T-cell (primary cell): ENCODE data around the gene INO80D. TPM values are rescaled to one million over a fixed set of nuclear protein-coding genes. Genes with fewer than 3 reads are reported as not detected.
"Not testable (repeated sequence)": the region's sequence is repeated elsewhere in the genome, so short reads cannot be mapped to it uniquely, and the experiment has no call there.

ENCODE experiments used
- ATAC-seq, 4 experiments: fragments of 200-7000 bp in 3 of 4; fragments of 150-1000 bp in 1 of 4; cut with Tn5 transposase; replicated peaks in 1 of 4; 1 replicate in 3 of 4; 2 replicates in 1 of 4; pipeline ENCODE4 v1.10.0; 2021; ENCODE audit warnings: moderate library complexity in 3 of 4, mild to moderate bottlenecking in 2 of 4, moderate number of reproducible peaks in 1 of 4
- CTCF ChIA-PET, 2 donors: fragments of 300-600 bp; sonication (Branson Sonifier 250); formaldehyde crosslinking; loops; one replicate each; lab custom pipeline; 2022; ENCODE audit warnings: antibody characterized with exemption in 2 of 2; lab: Charles Lee
- POLR2A ChIA-PET, 2 donors: fragments of 300-600 bp; sonication (Branson Sonifier 250); formaldehyde crosslinking; loops; one replicate each; lab custom pipeline; 2022; ENCODE audit warnings: antibody characterized with exemption in 2 of 2; lab: Charles Lee
- DNase-seq, 35 experiments: peaks; one replicate each; pipeline versions ENCODE4 v3.0.0 to v3.0.0-alpha.2; 2013 to 2023
- H3K27ac ChIP-seq: one replicate; pipeline ENCODE4 v1.5.1; 2013; ENCODE audit warnings: low read length
- H3K27me3 ChIP-seq, 2 experiments: replicated peaks in 1 of 2; 1 replicate in 1 of 2; 2 replicates in 1 of 2; pipeline versions ENCODE4 v1.6.1 to v1.7.0; 2013; ENCODE audit warnings: low read length in 1 of 2, mixed read lengths in 1 of 2; ENCODE audit not compliant: control insufficient read depth in 2 of 2, insufficient read depth in 2 of 2; ENCODE audit errors: extremely low read depth in 1 of 2
- H3K36me3 ChIP-seq, 2 donors: 1 replicate in 1 of 2; 2 replicates in 1 of 2; pipeline versions ENCODE4 v1.6.1 to v1.7.0; 2013; ENCODE audit warnings: low read length in 1 of 2; ENCODE audit not compliant: control insufficient read depth in 2 of 2, insufficient read depth in 1 of 2; ENCODE audit errors: extremely low read depth in 1 of 2
- H3K4me1 ChIP-seq, 2 experiments: 1 replicate in 1 of 2; 2 replicates in 1 of 2; pipeline versions ENCODE4 v1.6.1 to v1.7.0; 2013; ENCODE audit warnings: low read length in 2 of 2, mixed read lengths in 1 of 2; ENCODE audit not compliant: insufficient read depth in 2 of 2, control insufficient read depth in 1 of 2; ENCODE audit errors: extremely low read depth in 1 of 2
- H3K4me3 ChIP-seq, 2 donors: 1 replicate in 1 of 2; 2 replicates in 1 of 2; pipeline versions ENCODE4 v1.5.1 to v1.7.0; 2013; ENCODE audit warnings: mild to moderate bottlenecking in 2 of 2, low read length in 1 of 2, moderate library complexity in 1 of 2; ENCODE audit not compliant: control insufficient read depth in 1 of 2; ENCODE audit errors: extremely low read depth in 1 of 2
- H3K9me3 ChIP-seq: 2 replicates; pipeline ENCODE4 v1.7.0; 2013
- H3K27ac Mint-ChIP-seq, 2 donors: one replicate each; pipeline ENCODE4 v1.8.0; 2020 to 2021; ENCODE audit warnings: mild to moderate bottlenecking in 2 of 2, mixed read lengths in 2 of 2
- H3K27me3 Mint-ChIP-seq, 2 donors: one replicate each; pipeline ENCODE4 v1.8.0; 2021 to 2022; ENCODE audit warnings: mixed read lengths in 2 of 2
- H3K36me3 Mint-ChIP-seq: one replicate; pipeline ENCODE4 v1.8.0; 2021; ENCODE audit warnings: mixed read lengths
- H3K4me1 Mint-ChIP-seq, 3 donors: one replicate each; pipeline ENCODE4 v1.8.0; 2020 to 2022; ENCODE audit warnings: mixed read lengths in 3 of 3, mild to moderate bottlenecking in 1 of 3
- H3K4me3 Mint-ChIP-seq, 3 donors: one replicate each; pipeline ENCODE4 v1.8.0; 2020 to 2022; ENCODE audit warnings: mild to moderate bottlenecking in 3 of 3, mixed read lengths in 3 of 3, moderate library complexity in 3 of 3
- H3K9me3 Mint-ChIP-seq, 3 donors: one replicate each; pipeline ENCODE4 v1.8.0; 2020 to 2022; ENCODE audit warnings: mixed read lengths in 3 of 3
- WGBS: methylation state at CpG from one replicate; pipeline ENCODE4 v1.1.5; 2013; ENCODE audit warnings: missing lambda C conversion rate; ENCODE audit not compliant: insufficient coverage; 5-methylcytosine and 5-hydroxymethylcytosine counted together
- total RNA-seq, 35 experiments: library from RNA in 6 of 35; stranded (reverse) in 6 of 35; fragments of 120-200 nt in 1 of 35; gene quantifications; one replicate each; pipeline versions ENCODE4 v1.2.1 to v1.2.4 and lab custom pipeline; 2013 to 2026

The INO80D gene
- total RNA-seq, 5 donors from 2014 or later (not counting 1 experiment from before 2014, with no cell fraction given): 34.2 to 49.8 (median 41.9) TPM

- POLR2A ChIA-PET: interaction anchor here in 1 of 2 donors (0.6 kb wide), 1 partner anchor 1220 kb away, joined by 5 read pairs; no protein-coding TSS in a partner anchor
- H3K4me1 Mint-ChIP-seq, H3K27ac Mint-ChIP-seq, ATAC-seq, H3K9me3 Mint-ChIP-seq, H3K27me3 Mint-ChIP-seq, H3K9me3 ChIP-seq, H3K4me3 Mint-ChIP-seq, H3K27me3 ChIP-seq, H3K36me3 Mint-ChIP-seq, H3K4me3 ChIP-seq, H3K36me3 ChIP-seq, H3K27ac ChIP-seq, H3K4me1 ChIP-seq: not testable (repeated sequence)
- WGBS: over 99% methylated on average over 15 of the region's 19 CpGs
- DNase-seq: peak in 2 of 35 experiments; percentile 11 to 15
- CTCF ChIA-PET: interaction anchor here in 1 of 2 donors (0.6 kb wide), 1 partner anchor 100 kb away, joined by 4 read pairs; no protein-coding TSS in a partner anchor
These were observed 12.9 kb upstream of the INO80D start for GRCh38 chr2:206098872-206099271.

- DNase-seq: no peak
- H3K4me3 Mint-ChIP-seq: no peak overlapping the region
- ChIA-PET CTCF (no interaction called here), POLR2A (interaction anchor here in 1 of 2 donors (0.6 kb wide), 1 partner anchor 1220 kb away, joined by 5 read pairs; no protein-coding TSS in a partner anchor)
- peaks cover 3% of the 10 kb centered on the region for H3K36me3 Mint-ChIP-seq
- H3K4me1 ChIP-seq: no peaks in the 10 kb centered on the region
- H3K9me3 ChIP-seq: no peaks in the 10 kb centered on the region
- no peak overlapping the region for H3K4me3 ChIP-seq
- H3K27ac Mint-ChIP-seq: no peak overlapping the region
- no peaks in the 10 kb centered on the region for H3K36me3 ChIP-seq
- no peak for ATAC-seq
- H3K27me3 Mint-ChIP-seq: no peaks in the 10 kb centered on the region
- no peak overlapping the region for H3K27ac ChIP-seq
- no peaks in the 10 kb centered on the region for H3K27me3 ChIP-seq
- H3K4me1 Mint-ChIP-seq: no peaks in the 10 kb centered on the region
- 95% methylated on average over 5 of the region's 9 CpGs for WGBS
- H3K9me3 Mint-ChIP-seq: no peaks in the 10 kb centered on the region
These were observed 12.5 kb upstream of the INO80D start for GRCh38 chr2:206098471-206098870.

GRCh38 chr2:206096876-206097275 is 10.9 kb upstream of the INO80D start:
- H3K36me3 ChIP-seq: no peaks in the 10 kb centered on the region
- H3K9me3 Mint-ChIP-seq: no peaks in the 10 kb centered on the region
- no peak overlapping the region for H3K27ac Mint-ChIP-seq
- ATAC-seq (no peak), DNase-seq (no peak)
- H3K27ac ChIP-seq: no peak overlapping the region
- H3K9me3 ChIP-seq: no peaks in the 10 kb centered on the region
- WGBS: no CpG with 5 or more reads among the region's 2 CpGs
- ChIA-PET POLR2A (interaction anchor here in 1 of 2 donors (0.7 kb wide), 1 partner anchor 1060 kb away, joined by 4 read pairs; no protein-coding TSS in a partner anchor), CTCF (interaction anchor here in 1 of 2 donors (0.6 kb wide), 2 partner anchors 10 to 63 kb away, joined by 3 to 4 read pairs; partner anchors contain the start of genes EEF1B2 and INO80D)
- no peaks in the 10 kb centered on the region for H3K4me1 ChIP-seq
- peaks cover 6% of the 10 kb centered on the region for H3K36me3 Mint-ChIP-seq
- no peak overlapping the region for H3K4me3 ChIP-seq
- H3K27me3 Mint-ChIP-seq: no peaks in the 10 kb centered on the region
- H3K4me3 Mint-ChIP-seq: no peak overlapping the region
- H3K27me3 ChIP-seq: no peaks in the 10 kb centered on the region
- peaks cover 0 to 3% (median 2%) of the 10 kb centered on the region in 3 donors for H3K4me1 Mint-ChIP-seq

- H3K27ac ChIP-seq: no peak overlapping the region
- peaks cover 0 to 3% of the 10 kb centered on the region in 2 donors for H3K36me3 ChIP-seq
- DNase-seq (no peak), ATAC-seq (no peak)
- H3K27ac Mint-ChIP-seq: no peak overlapping the region
- H3K36me3 Mint-ChIP-seq: peaks cover 4% of the 10 kb centered on the region
- no peak overlapping the region for H3K4me3 Mint-ChIP-seq
- ChIA-PET POLR2A (interaction anchor here in 1 of 2 donors (0.7 kb wide), 1 partner anchor 705 kb away, joined by 5 read pairs; no protein-coding TSS in a partner anchor), CTCF (interaction anchor here in 1 of 2 donors (0.5 kb wide), 1 partner anchor 44 kb away, joined by 3 read pairs; no protein-coding TSS in a partner anchor)
- no peak overlapping the region for H3K4me3 ChIP-seq
- H3K27me3 ChIP-seq: no peaks in the 10 kb centered on the region
- no CpG with 5 or more reads among the region's 3 CpGs for WGBS
- H3K9me3 ChIP-seq: no peaks in the 10 kb centered on the region
- no peaks in the 10 kb centered on the region for H3K9me3 Mint-ChIP-seq
- no peaks in the 10 kb centered on the region for H3K4me1 ChIP-seq
- no peaks in the 10 kb centered on the region for H3K27me3 Mint-ChIP-seq
- H3K4me1 Mint-ChIP-seq: peaks cover 0 to 3% (median 2%) of the 10 kb centered on the region in 3 donors
These were observed 9.8 kb upstream of the INO80D start for GRCh38 chr2:206095536-206096332.

GRCh38 chr2:206092297-206092696 is 6.3 kb upstream of the INO80D start:
- H3K9me3 ChIP-seq: no peaks in the 10 kb centered on the region
- no CpG with 5 or more reads among the region's 2 CpGs for WGBS
- H3K27ac Mint-ChIP-seq: no peak overlapping the region
- peaks cover 4% of the 10 kb centered on the region for H3K36me3 Mint-ChIP-seq
- ATAC-seq (no peak), DNase-seq (no peak)
- H3K4me1 ChIP-seq: peaks cover 8 to 10% of the 10 kb centered on the region in 2 experiments
- H3K36me3 ChIP-seq: peaks cover 0 to 11% of the 10 kb centered on the region in 2 donors
- H3K9me3 Mint-ChIP-seq: no peaks in the 10 kb centered on the region
- ChIA-PET POLR2A (no interaction called here), CTCF (interaction anchor here in 1 of 2 donors (0.7 kb wide), 1 partner anchor 95 kb away, joined by 4 read pairs; no protein-coding TSS in a partner anchor)
- no peaks in the 10 kb centered on the region for H3K27me3 ChIP-seq
- H3K4me3 Mint-ChIP-seq: no peak overlapping the region
- H3K4me1 Mint-ChIP-seq: peaks cover 9 to 18% (median 18%) of the 10 kb centered on the region in 3 donors
- no peak overlapping the region for H3K27ac ChIP-seq
- no peak overlapping the region for H3K4me3 ChIP-seq
- no peaks in the 10 kb centered on the region for H3K27me3 Mint-ChIP-seq

GRCh38 chr2:206088248-206088647 is 2.3 kb upstream of the INO80D start:
- Mint-ChIP-seq H3K4me1 (peaks cover 29 to 40% (median 39%) of the 10 kb centered on the region in 3 donors), H3K36me3 (peaks cover 3% of the 10 kb centered on the region), H3K9me3 (no peaks in the 10 kb centered on the region), H3K27ac (peak overlapping the region; percentile 48 to 65), H3K27me3 (no peaks in the 10 kb centered on the region), H3K4me3 (peak overlapping the region in 2 of 3 donors; percentile 43 to 97)
- ATAC-seq (no peak), DNase-seq (no peak)
- ChIA-PET POLR2A (no interaction called here), CTCF (no interaction called here)
- H3K27ac ChIP-seq: no peak overlapping the region
- peaks cover 18 to 21% of the 10 kb centered on the region in 2 experiments for H3K4me1 ChIP-seq
- H3K9me3 ChIP-seq: no peaks in the 10 kb centered on the region
- H3K36me3 ChIP-seq: peaks cover 0 to 11% of the 10 kb centered on the region in 2 donors
- H3K27me3 ChIP-seq: no peaks in the 10 kb centered on the region
- no peak overlapping the region for H3K4me3 ChIP-seq
